HCT116 (cell line): ENCODE data around the gene ATP8A2. TPM values are rescaled to one million over a fixed set of nuclear protein-coding genes. Genes with fewer than 3 reads are reported as not detected.

Experiments
- ATAC-seq: fragments of 200-7000 bp; cut with Tn5 transposase; 2 replicates; pipeline ENCODE4 v1.9.1; 2020; ENCODE audit warnings: mild to moderate bottlenecking, moderate library complexity
- BruUV-seq: library from RNA; stranded (reverse); fragments of 400-500 nt; replicated peaks from 2 replicates; lab custom pipeline; 2021; lab: Mats Ljungman, UMichigan
- CTCF ChIA-PET: fragments of 300-600 bp; sonication (Branson Sonifier 250); formaldehyde crosslinking; loops from one replicate; lab custom pipeline; 2021; ENCODE audit warnings: antibody characterized with exemption; lab: Charles Lee
- POLR2A ChIA-PET: fragments of 300-600, 350-600 bp; sonication (Branson Sonifier 250); formaldehyde crosslinking; loops from one replicate; lab custom pipeline; 2021; ENCODE audit warnings: antibody characterized with exemption; lab: Charles Lee
- RAD21 ChIA-PET, 2 experiments: fragments of 300-600 bp; sonication (Branson Sonifier 250); formaldehyde crosslinking; loops; one replicate each; lab custom pipeline; 2023; ENCODE audit warnings: low total read pairs in 2 of 2; ENCODE audit not compliant: uncharacterized antibody in 2 of 2, unreplicated experiment in 2 of 2, low non-redundant PET in 1 of 2; lab: Charles Lee
- DNase-seq: peaks from one replicate; pipeline ENCODE4 v3.0.0-alpha.2; 2010; ENCODE audit warnings: low read depth, low spot score
- H2AFZ ChIP-seq: fragments of 200-600 bp; shearing (Covaris generic), sonication (generic); 2 replicates; pipeline ENCODE4 v1.6.1; 2017; ENCODE audit warnings: low read depth, mixed run types, mixed read lengths, antibody characterized with exemption, low read length; ENCODE audit not compliant: poor library complexity, severe bottlenecking
- H3K27ac ChIP-seq: 2 replicates; pipeline ENCODE4 v1.5.1; 2012; ENCODE audit warnings: low read depth, low read length
- H3K27me3 ChIP-seq: fragments of 200-600 bp; sonication (generic); 2 replicates; pipeline ENCODE4 v1.6.1; 2016; ENCODE audit warnings: mixed run types, low read length, mixed read lengths; ENCODE audit not compliant: insufficient read depth
- H3K36me3 ChIP-seq, 2 experiments: fragments of 200-500 bp in 1 of 2; fragments of 200-600 bp in 1 of 2; sonication (Bioruptor generic) in 1 of 2; sonication (generic) in 1 of 2; 2 replicates each; pipeline versions ENCODE4 v1.5.1 to v1.6.1; 2014 to 2016; ENCODE audit warnings: low read length in 2 of 2, inconsistent platforms in 1 of 2, mixed read lengths in 1 of 2, mixed run types in 1 of 2; ENCODE audit not compliant: insufficient read depth in 2 of 2, control insufficient read depth in 1 of 2
- H3K4me1 ChIP-seq, 2 experiments: fragments of 200-600 bp in 1 of 2; sonication (generic) in 1 of 2; 2 replicates each; pipeline versions ENCODE4 v1.5.1 to v1.6.1; 2012 to 2017; ENCODE audit warnings: low read length in 2 of 2, inconsistent platforms in 1 of 2, mild to moderate bottlenecking in 1 of 2, mixed read lengths in 1 of 2, mixed run types in 1 of 2, moderate library complexity in 1 of 2; ENCODE audit not compliant: insufficient read depth in 2 of 2, control insufficient read depth in 1 of 2
- H3K4me2 ChIP-seq: fragments of 200-600 bp; sonication (generic); 2 replicates; pipeline ENCODE4 v1.6.1; 2017; ENCODE audit warnings: mixed run types, low read length, mixed read lengths
- H3K4me3 ChIP-seq, 2 experiments: fragments of 200-600 bp in 1 of 2; sonication (generic) in 1 of 2; replicated peaks in 1 of 2; 2 replicates each; pipeline ENCODE4 v1.5.1; 2011 to 2016; ENCODE audit warnings: low read length in 2 of 2, control low read depth in 1 of 2, low read depth in 1 of 2, mild to moderate bottlenecking in 1 of 2, mixed read lengths in 1 of 2, mixed run types in 1 of 2
- H3K79me2 ChIP-seq: fragments of 200-600 bp; sonication (generic); 2 replicates; pipeline ENCODE4 v1.6.1; 2017; ENCODE audit warnings: mild to moderate bottlenecking, mixed run types, low read length, moderate library complexity, mixed read lengths; ENCODE audit not compliant: insufficient read depth
- H3K9ac ChIP-seq: fragments of 200-600 bp; sonication (generic); 2 replicates; pipeline ENCODE4 v1.6.1; 2016; ENCODE audit warnings: low read length, mixed read lengths
- H3K9me2 ChIP-seq: fragments of 200-600 bp; sonication (generic), shearing (Covaris generic); 2 replicates; pipeline ENCODE4 v1.6.1; 2017; ENCODE audit warnings: mixed run types, mild to moderate bottlenecking, moderate library complexity; ENCODE audit not compliant: insufficient read depth
- H3K9me3 ChIP-seq, 2 experiments: fragments of 200-500 bp in 1 of 2; fragments of 200-600 bp in 1 of 2; sonication (Bioruptor generic) in 1 of 2; sonication (generic) in 1 of 2; 2 replicates each; pipeline ENCODE4 v1.6.1; 2014 to 2017; ENCODE audit warnings: low read length in 2 of 2, mixed read lengths in 2 of 2, inconsistent platforms in 1 of 2, low read depth in 1 of 2, mild to moderate bottlenecking in 1 of 2, mixed run types in 1 of 2, moderate library complexity in 1 of 2; ENCODE audit not compliant: control insufficient read depth in 1 of 2, insufficient read depth in 1 of 2
- H4K20me1 ChIP-seq: fragments of 200-600 bp; sonication (generic), shearing (Covaris generic); 2 replicates; pipeline ENCODE4 v1.6.1; 2017; ENCODE audit warnings: mixed run types, mild to moderate bottlenecking, moderate library complexity; ENCODE audit not compliant: insufficient read depth
- ELF1 ChIP-seq: IDR thresholded peaks from 2 replicates; pipeline ENCODE4 v1.6.1; 2012; ENCODE audit warnings: low read depth, borderline replicate concordance
- EZH2 ChIP-seq: fragments of 200-600 bp; sonication (generic); IDR thresholded peaks from 2 replicates; pipeline ENCODE4 v1.6.1; 2017; ENCODE audit warnings: antibody characterized with exemption, mixed run types
- JUND ChIP-seq: IDR thresholded peaks from 2 replicates; pipeline ENCODE4 v1.6.1; 2012
- POLR2A ChIP-seq: IDR thresholded peaks from 2 replicates; pipeline ENCODE4 v1.7.0; 2011; ENCODE audit warnings: borderline replicate concordance; ENCODE audit not compliant: insufficient read depth, insufficient read length; ENCODE audit errors: extremely low read depth
- ZBTB33 ChIP-seq: IDR thresholded peaks from 2 replicates; pipeline ENCODE4 v1.6.1; 2011; ENCODE audit warnings: mild to moderate bottlenecking, low read length, moderate library complexity; ENCODE audit not compliant: insufficient replicate concordance; ENCODE audit errors: extremely low read depth
- ZFX ChIP-seq: fragments of 450-650 bp; IDR thresholded peaks from 2 replicates; pipeline ENCODE4 v1.6.1; 2017
- intact Hi-C: fragments of 100-400 bp; cut with micrococcal nuclease; formaldehyde crosslinking; loops from 2 replicates; pipeline ENCODE4 v1.10.0; 2022
- total RNA-seq: library from RNA; stranded (reverse); gene quantifications from one replicate; pipeline ENCODE4 v1.2.1, GENCODE V29; 2021; ENCODE audit not compliant: unreplicated experiment

ATP8A2 gene
- total RNA-seq, 1 experiment from 2014 or later, result not detected

- no peak overlapping the region for H2AFZ ChIP-seq
Measured at GRCh38 chr13:25662516-25662915, 290.7 kb downstream of the ATP8A2 start.

GRCh38 chr13:25668345-25668744, 296.6 kb downstream of the ATP8A2 start:
- Histone ChIP-seq H3K9ac (no peak overlapping the region), H3K9me2 (no peaks in the 10 kb centered on the region), H3K4me1 (no peaks in the 10 kb centered on the region), H3K27me3 (peaks cover 15% of the 10 kb centered on the region), H3K4me2 (no peak overlapping the region), H3K27ac (no peak overlapping the region), H3K79me2 (no peaks in the 10 kb centered on the region), H3K36me3 (no peaks in the 10 kb centered on the region), H3K4me3 (no peak overlapping the region), H4K20me1 (no peaks in the 10 kb centered on the region), H3K9me3 (no peaks in the 10 kb centered on the region), H2AFZ (no peak overlapping the region)
- ChIA-PET RAD21 (no interaction called here), POLR2A (no interaction called here), CTCF (no interaction called here)
- no peak for TF ChIP-seq EZH2
- no peak for TF ChIP-seq ELF1
- no peak for TF ChIP-seq POLR2A
- ATAC-seq (no peak), DNase-seq (no peak)
- no TSS peak for BruUV-seq
- intact Hi-C loops, result no loop called here

More at GRCh38 chr13:25662516-25662915, 290.7 kb downstream of the ATP8A2 start:
- Histone ChIP-seq H3K9me3 (no peaks in the 10 kb centered on the region), H3K36me3 (no peaks in the 10 kb centered on the region), H3K4me3 (no peak overlapping the region), H3K4me1 (no peaks in the 10 kb centered on the region), H3K79me2 (no peaks in the 10 kb centered on the region), H3K27me3 (peaks cover 20% of the 10 kb centered on the region), H3K9ac (no peak overlapping the region), H3K4me2 (no peak overlapping the region)
- POLR2A ChIA-PET, result no interaction called here
- DNase-seq, result no peak
- intact Hi-C loops, result no loop called here
- CTCF ChIA-PET, result no interaction called here
- RAD21 ChIA-PET, result no interaction called here
- TF ChIP-seq JUND (no peak), ZFX (no peak), POLR2A (no peak), ZBTB33 (no peak)
- TF ChIP-seq, all 23 proteins: peak for 0
- no peak for ATAC-seq
- H3K9me2 ChIP-seq, result no peaks in the 10 kb centered on the region
- no peak overlapping the region for H3K27ac ChIP-seq
- BruUV-seq, result no TSS peak
- H4K20me1 ChIP-seq, result no peaks in the 10 kb centered on the region
